GM12878 (cell line): ENCODE results near the gene HK3. TPM values are rescaled to one million over a fixed set of nuclear protein-coding genes. Genes with fewer than 3 reads are reported as not detected.

ENCODE experiments used
- ATAC-seq: fragments of 200-7000 bp; cut with Tn5 transposase; 3 replicates; pipeline ENCODE4 v1.9.1; 2020; ENCODE audit warnings: mild to moderate bottlenecking, moderate library complexity
- Bru-seq: library from RNA; stranded (reverse); fragments of 400-500 nt; gene quantifications from one replicate; lab custom pipeline; 2021; lab: Mats Ljungman, UMichigan
- BruChase-seq, 2 experiments: library from RNA; stranded (reverse); fragments of 400-500 nt; gene quantifications; one replicate each; lab custom pipeline; 2021; lab: Mats Ljungman, UMichigan
- BruUV-seq: library from RNA; stranded (reverse); fragments of 400-500 nt; replicated peaks from 2 replicates; lab custom pipeline; 2021; lab: Mats Ljungman, UMichigan
- CTCF ChIA-PET: fragments of 300-600 bp; sonication (Branson Sonifier 250); formaldehyde crosslinking; extraction: SDS; loops from one replicate; lab custom pipeline; 2021; ENCODE audit warnings: inconsistent platforms; lab: Yijun Ruan, JAX
- POLR2A ChIA-PET: fragments of 350-600 bp; formaldehyde crosslinking; extraction: SDS; loops from one replicate; lab custom pipeline; 2021; ENCODE audit warnings: inconsistent platforms; lab: Charles Lee
- RAD21 ChIA-PET: fragments of 300-600 bp; sonication (Branson Sonifier 250); formaldehyde crosslinking; loops from one replicate; lab custom pipeline; 2023; ENCODE audit warnings: antibody characterized with exemption; ENCODE audit not compliant: unreplicated experiment; lab: Charles Lee
- SMC1A ChIA-PET: fragments of 300-600 bp; sonication (Branson Sonifier 250); formaldehyde crosslinking; loops from one replicate; lab custom pipeline; 2023; ENCODE audit not compliant: unreplicated experiment, uncharacterized antibody; lab: Charles Lee
- DNase-seq: peaks from one replicate; pipeline ENCODE4 v3.0.0-alpha.2; 2011; ENCODE audit warnings: low read depth, low spot score
- FAIRE-seq: peaks from 3 replicates; lab custom pipeline; 2011; peaks lifted over from hg19 to GRCh38; lab: Jason Lieb, UNC
- H2AFZ ChIP-seq: 2 replicates; pipeline ENCODE4 v1.6.0; 2011; ENCODE audit warnings: low read depth, low read length, control low read depth; ENCODE audit not compliant: control insufficient read depth
- H3K27ac ChIP-seq: 2 replicates; pipeline ENCODE4 v1.5.1; 2011; ENCODE audit warnings: control low read depth; ENCODE audit not compliant: control insufficient read depth, insufficient read depth
- H3K27me3 ChIP-seq, 2 experiments: replicated peaks in 1 of 2; 2 replicates each; pipeline versions ENCODE4 v1.6.0 to v1.6.1; 2011; ENCODE audit warnings: low read length in 1 of 2; ENCODE audit not compliant: control insufficient read depth in 2 of 2, insufficient read depth in 2 of 2
- H3K36me3 ChIP-seq, 2 experiments: 2 replicates each; pipeline ENCODE4 v1.5.1; 2011; ENCODE audit warnings: low read length in 1 of 2; ENCODE audit not compliant: control insufficient read depth in 2 of 2, insufficient read depth in 2 of 2
- H3K4me1 ChIP-seq: 2 replicates; pipeline ENCODE4 v1.6.1; 2011; ENCODE audit warnings: mild to moderate bottlenecking, low read length, moderate library complexity, mixed read lengths; ENCODE audit not compliant: control insufficient read depth, insufficient read depth
- H3K4me2 ChIP-seq: 2 replicates; pipeline ENCODE4 v1.6.0; 2011; ENCODE audit warnings: control low read depth; ENCODE audit not compliant: control insufficient read depth, insufficient read depth
- H3K4me3 ChIP-seq: fragments of 200-600 bp; sonication (generic); 2 replicates; pipeline ENCODE4 v1.5.1; 2016
- H3K79me2 ChIP-seq: 2 replicates; pipeline ENCODE4 v1.6.0; 2011; ENCODE audit warnings: low read length; ENCODE audit not compliant: control insufficient read depth, insufficient read depth
- H3K9ac ChIP-seq: 2 replicates; pipeline ENCODE4 v1.8.0; 2011; ENCODE audit warnings: low read length, control low read depth, mixed read lengths; ENCODE audit not compliant: control insufficient read depth, insufficient read depth
- H3K9me3 ChIP-seq: replicated peaks from 3 replicates; pipeline ENCODE4 v1.5.1; 2011; ENCODE audit warnings: mild to moderate bottlenecking, low read length; ENCODE audit not compliant: control insufficient read depth, insufficient read depth
- H4K20me1 ChIP-seq: 2 replicates; pipeline ENCODE4 v1.6.0; 2011; ENCODE audit not compliant: control insufficient read depth, insufficient read depth
- BCLAF1 ChIP-seq: fragments of 450-650 bp; IDR thresholded peaks from 2 replicates; pipeline ENCODE4 v1.6.1; 2017; ENCODE audit warnings: antibody characterized with exemption, mild to moderate bottlenecking, moderate library complexity
- BRCA1 ChIP-seq: IDR thresholded peaks from 2 replicates; pipeline ENCODE4 v1.6.1; 2011; ENCODE audit warnings: low read depth, low read length, improper control_type of control experiment
- CREB1 ChIP-seq: IDR thresholded peaks from 2 replicates; pipeline ENCODE4 v1.6.1; 2012; ENCODE audit warnings: low read depth, mild to moderate bottlenecking, inconsistent platforms
- CTCF ChIP-seq, 3 experiments: IDR thresholded peaks in 2 of 3; conservative IDR thresholded peaks in 1 of 3; 2 replicates each; pipeline ENCODE4 v1.5.1; 2011; ENCODE audit warnings: low read depth in 3 of 3, low read length in 3 of 3, mild to moderate bottlenecking in 3 of 3, control low read depth in 2 of 3, moderate library complexity in 2 of 3, inconsistent platforms in 1 of 3, mixed read lengths in 1 of 3; ENCODE audit not compliant: control insufficient read depth in 2 of 3, insufficient read depth in 1 of 3; ENCODE audit errors: extremely low read depth in 1 of 3
- DPF2 ChIP-seq: fragments of 450-650 bp; IDR thresholded peaks from 2 replicates; pipeline ENCODE4 v1.6.1; 2017; ENCODE audit warnings: mild to moderate bottlenecking
- EED ChIP-seq: sonication (generic); IDR thresholded peaks from 2 replicates; pipeline ENCODE4 v1.6.1; 2016; ENCODE audit warnings: antibody characterized with exemption, low read depth
- EP300 ChIP-seq, 2 experiments: fragments of 150-350 bp in 1 of 2; IDR thresholded peaks; 2 replicates each; pipeline ENCODE4 v1.6.1; 2011 to 2012; ENCODE audit warnings: low read depth in 2 of 2, low read length in 2 of 2, borderline replicate concordance in 1 of 2, improper control_type of control experiment in 1 of 2, inconsistent platforms in 1 of 2; ENCODE audit not compliant: control insufficient read depth in 1 of 2
- LARP7 ChIP-seq: fragments of 450-650 bp; IDR thresholded peaks from 2 replicates; pipeline ENCODE4 v1.6.1; 2017; ENCODE audit warnings: mild to moderate bottlenecking
- MTA2 ChIP-seq: fragments of 450-650 bp; IDR thresholded peaks from 2 replicates; pipeline ENCODE4 v1.6.1; 2016; ENCODE audit warnings: low read depth, mild to moderate bottlenecking, moderate library complexity
- PAX5 ChIP-seq: IDR thresholded peaks from 2 replicates; pipeline ENCODE4 v1.6.1; 2011; ENCODE audit warnings: low read depth, low read length, borderline replicate concordance
- PML ChIP-seq: IDR thresholded peaks from 2 replicates; pipeline ENCODE4 v1.6.1; 2012; ENCODE audit warnings: low read length, inconsistent platforms
- POLR2AphosphoS5 ChIP-seq: IDR thresholded peaks from 2 replicates; pipeline ENCODE4 v1.6.1; 2011; ENCODE audit warnings: mild to moderate bottlenecking, low read length, inconsistent platforms
- SMAD5 ChIP-seq: IDR thresholded peaks from 2 replicates; pipeline ENCODE4 v1.6.1; 2016; ENCODE audit warnings: antibody characterized with exemption, low read depth
- SUZ12 ChIP-seq: fragments of 200-600 bp; sonication (generic); IDR thresholded peaks from one replicate; pipeline ENCODE4 v1.6.1; 2018; ENCODE audit warnings: antibody characterized with exemption, mild to moderate bottlenecking; ENCODE audit not compliant: unreplicated experiment
- WGBS: methylation state at CpG from one replicate; pipeline ENCODE4 v1.1.6; 2016; ENCODE audit warnings: low lambda C conversion rate; ENCODE audit not compliant: insufficient replicate concordance, insufficient coverage; ENCODE audit errors: missing lambda C conversion rate; 5-methylcytosine and 5-hydroxymethylcytosine counted together
- in situ Hi-C: fragments of 300-500 bp; cut with MboI; formaldehyde crosslinking; loops from 9 replicates; pipeline ENCODE4 v1.14.3; 2018; ENCODE audit warnings: mixed read lengths
- intact Hi-C: fragments of 100-400 bp; cut with micrococcal nuclease; formaldehyde crosslinking; loops from one replicate; pipeline ENCODE4 v1.14.2; 2022; ENCODE audit not compliant: unreplicated experiment
- long read RNA-seq, 2 experiments: library from polyadenylated mRNA; unstranded; transcript quantifications; one replicate each; pipeline ENCODE4 v2.0.0, GENCODE V29; 2019 to 2020
- polyA minus RNA-seq, 3 experiments: library from RNA; depleted of rRNA, polyadenylated mRNA; stranded (reverse); fragments of >200 nt; gene quantifications; 2 replicates each; pipeline ENCODE4 v1.2.3, GENCODE V29; 2011
- polyA plus RNA-seq, 11 experiments: library from polyadenylated mRNA; depleted of rRNA in 4 of 11; unstranded in 6 of 11; stranded (reverse) in 5 of 11; fragments of >200 nt; fragmentation: Nextera tagmentation in 4 of 11; fragmentation: Illumina TruSeq in 1 of 11; extraction: Ambion mirVana in 4 of 11; extraction: Trizol in 1 of 11; gene quantifications; 1 replicate in 1 of 11; 2 replicates in 10 of 11; pipeline versions ENCODE4 v1.2.1 to v1.2.3, GENCODE V29; 2011 to 2016; ENCODE audit warnings: inconsistent platforms in 2 of 11, missing spikeins in 2 of 11, low read depth in 1 of 11
- total RNA-seq, 4 experiments: library from RNA; depleted of rRNA in 3 of 4; stranded (reverse); fragments of >200 nt in 3 of 4; fragmentation: Illumina TruSeq in 1 of 4; extraction: Trizol in 1 of 4; gene quantifications; 2 replicates each; pipeline versions ENCODE4 v1.2.1 to v1.2.3, GENCODE V29; 2013 to 2021

The HK3 gene
- 0.27 TPM in 1 of 2 replicates, not detected in the other for total RNA-seq (2013; cell fraction: nucleolus; rRNA removed)
- 0.79 and 0.93 TPM in 2 replicates for total RNA-seq (2014; rRNA removed)
- 0.18 TPM in 1 of 2 replicates, not detected in the other for total RNA-seq (2014; rRNA removed; fragmentation: Illumina TruSeq; extraction: Trizol)
- 0.13 and 0.64 TPM in 2 replicates for total RNA-seq (2021)
- polyA plus RNA-seq (2011; ENCODE audit: low read depth): not detected
- polyA plus RNA-seq (2011; rRNA removed): not detected in 2 replicates
- 0.22 TPM in 1 of 2 replicates, not detected in the other for polyA plus RNA-seq (2011; cell fraction: cytosol; rRNA removed)
- polyA plus RNA-seq (2011; cell fraction: nucleus; rRNA removed): 0.12 TPM in 1 of 2 replicates, not detected in the other
- polyA plus RNA-seq (2012): 0.07 TPM in 1 of 2 replicates, not detected in the other
- polyA plus RNA-seq (2014; fragmentation: Illumina TruSeq; extraction: Trizol): 0.19 TPM in 1 of 2 replicates, not detected in the other
- polyA plus RNA-seq (2014; fragmentation: Nextera tagmentation; extraction: Ambion mirVana): not detected
- 0.42 and 1.3 TPM in 2 replicates for polyA plus RNA-seq (2014; rRNA removed)
- under 1 TPM in 1 of 2 experiments, not detected in 1; 0.32 TPM for polyA plus RNA-seq (2016; fragmentation: Nextera tagmentation; extraction: Ambion mirVana)
- not detected in 2 replicates for polyA minus RNA-seq (2011; rRNA and poly(A)+ RNA removed)
- polyA minus RNA-seq (2011; cell fraction: cytosol; rRNA and poly(A)+ RNA removed): not detected in 2 replicates
- polyA minus RNA-seq (2011; cell fraction: nucleus; rRNA and poly(A)+ RNA removed): not detected in 2 replicates
- Bru-seq, nascent RNA: percentile 23 among the genes with signal in this experiment
- BruChase-seq, experiment 1, labeled RNA remaining after a 6-hour chase: percentile 30 among the genes with signal in this experiment
- percentile 35 among the genes with signal in this experiment for BruChase-seq, experiment 2, labeled RNA remaining after a 2-hour chase
- long read RNA-seq, experiment 1, partial matches to known transcripts: 1 of 1 reads
- long read RNA-seq, experiment 1, other reads (novel, unspliced or antisense): 0 of 1 reads
- long read RNA-seq, experiment 2: 0 reads

- FAIRE-seq: no peak
- ATAC-seq: no peak
- CTCF ChIA-PET: interaction anchor here (0.8 to 1.8 kb wide), 4 partner anchors 33 to 241 kb away, joined by 3 to 10 read pairs (median 4); no protein-coding TSS in a partner anchor
- H3K4me1 ChIP-seq: peaks cover 10% of the 10 kb centered on the region
- no peaks in the 10 kb centered on the region for H3K9me3 ChIP-seq
- BruUV-seq: no TSS peak
- no peaks in the 10 kb centered on the region for H3K79me2 ChIP-seq
- no peak within 1 kb of the TSS for H3K27ac ChIP-seq
- no peak within 1 kb of the TSS for H3K4me3 ChIP-seq
- intact Hi-C loops: no loop called here
- H4K20me1 ChIP-seq: no peaks in the 10 kb centered on the region
- H2AFZ ChIP-seq: no peak within 1 kb of the TSS
- POLR2A ChIA-PET: no interaction called here
- SMC1A ChIA-PET: interaction anchor here (1.0 kb wide), 1 partner anchor 241 kb away, joined by 4 read pairs; no protein-coding TSS in a partner anchor
- RAD21 ChIA-PET: no interaction called here
- TF ChIP-seq CREB1: no peak
- no peak for TF ChIP-seq POLR2AphosphoS5
- TF ChIP-seq DPF2: no peak
- no peak for TF ChIP-seq BCLAF1
- no peak for TF ChIP-seq SMAD5
- TF ChIP-seq BRCA1: no peak
- TF ChIP-seq SUZ12: no peak
- TF ChIP-seq LARP7: no peak
- TF ChIP-seq CTCF (IDR thresholded peaks at IDR 0.05 in 2 of 3, conservative IDR thresholded peaks at IDR 0.05 in 1 of 3; ENCODE audit: control insufficient read depth in 2 of 3, extremely low read depth in 1 of 3, insufficient read depth in 1 of 3, low read depth in 3 of 3, low read length in 3 of 3): no peak
- TF ChIP-seq PML: no peak
- no peak for TF ChIP-seq EP300 (IDR thresholded peaks at IDR 0.05; ENCODE audit: borderline replicate concordance in 1 of 2, control insufficient read depth in 1 of 2, low read depth in 2 of 2, low read length in 2 of 2)
- TF ChIP-seq MTA2: no peak
- TF ChIP-seq EED: no peak
- no peak for TF ChIP-seq PAX5
- H3K36me3 ChIP-seq: peaks cover 7 to 10% of the 10 kb centered on the region in 2 experiments; a peak in 3 of 4 replicates
- H3K27me3 ChIP-seq: no peaks in the 10 kb centered on the region
- H3K9ac ChIP-seq: no peak within 1 kb of the TSS
- no peak within 1 kb of the TSS for H3K4me2 ChIP-seq
- in situ Hi-C loops: no loop called here
- DNase-seq: no peak
- 59% methylated on average over 9 of the region's 9 CpGs for WGBS
Observed at GRCh38 chr5:176899296-176899891, at the start of gene HK3. Gene HK3, minus strand, starts transcription at chr5:176899346. Its CDS starts 3,187 bp downstream, at chr5:176896159.
